Measurements from ENCODE around the gene MAOB.
A peak's percentile ranks its signal among the peaks of the same experiment; 100 is the strongest.

MAOB gene

GRCh38 chrX:43750248-43750676, 132.0 kb downstream of the MAOB start:
- TF ChIP-seq REST (IDR thresholded peaks at IDR 0.05; ENCODE audit: insufficient replicate concordance, low read depth) = no peak
- no peak for TF ChIP-seq GABPA (IDR thresholded peaks at IDR 0.05; ENCODE audit: low read depth)
- TF ChIP-seq SPI1 (IDR thresholded peaks at IDR 0.05; ENCODE audit: borderline replicate concordance, low read depth) = no peak; the same call in 1 of the 2 replicates
- TF ChIP-seq CTCF (IDR thresholded peaks at IDR 0.05; ENCODE audit: insufficient read depth, low read length) = no peak
- peak; percentile 47 to 66 for DNase-seq (ENCODE audit: low read depth in 1 of 2, low spot score in 1 of 2)
- H3K4me3 ChIP-seq (replicated peaks; ENCODE audit: insufficient read depth, low read length) = no peak overlapping the region

GRCh38 chrX:43747476-43747875, 134.8 kb downstream of the MAOB start:
- DNase-seq (ENCODE audit: low read depth in 1 of 2, low spot score in 1 of 2) = no peak
- Histone ChIP-seq H3K27ac (replicated peaks) (no peak overlapping the region), H3K4me3 (replicated peaks; ENCODE audit: insufficient read depth, low read length) (no peak overlapping the region), H3K27me3 (ENCODE audit: insufficient read depth, poor library complexity, severe bottlenecking) (no peaks in the 10 kb centered on the region)
- TF ChIP-seq POLR2AphosphoS5 (IDR thresholded peaks at IDR 0.05; ENCODE audit: low read depth) = no peak
- no peak for TF ChIP-seq GABPA (IDR thresholded peaks at IDR 0.05; ENCODE audit: low read depth)
- no peak for TF ChIP-seq SPI1 (IDR thresholded peaks at IDR 0.05; ENCODE audit: borderline replicate concordance, low read depth)
- no peak for TF ChIP-seq REST (IDR thresholded peaks at IDR 0.05; ENCODE audit: insufficient replicate concordance, low read depth)
- no peak for TF ChIP-seq CTCF (IDR thresholded peaks at IDR 0.05; ENCODE audit: insufficient read depth, low read length)

More at GRCh38 chrX:43750248-43750676, 132.0 kb downstream of the MAOB start:
- H3K27me3 ChIP-seq (ENCODE audit: insufficient read depth, poor library complexity, severe bottlenecking) = no peaks in the 10 kb centered on the region
- no peak overlapping the region for H3K27ac ChIP-seq (replicated peaks)

GRCh38 chrX:43745938-43746721, 136.1 kb downstream of the MAOB start:
- no peaks in the 10 kb centered on the region for H3K27me3 ChIP-seq (ENCODE audit: insufficient read depth, poor library complexity, severe bottlenecking)
- TF ChIP-seq GABPA (IDR thresholded peaks at IDR 0.05; ENCODE audit: low read depth) = no peak
- no peak for TF ChIP-seq CTCF (IDR thresholded peaks at IDR 0.05; ENCODE audit: insufficient read depth, low read length)
- TF ChIP-seq REST (IDR thresholded peaks at IDR 0.05; ENCODE audit: insufficient replicate concordance, low read depth) = no peak
- no peak for TF ChIP-seq POLR2AphosphoS5 (IDR thresholded peaks at IDR 0.05; ENCODE audit: low read depth)
- TF ChIP-seq SPI1 (IDR thresholded peaks at IDR 0.05; ENCODE audit: borderline replicate concordance, low read depth) = no peak
- H3K4me3 ChIP-seq (replicated peaks; ENCODE audit: insufficient read depth, low read length) = no peak overlapping the region
- H3K27ac ChIP-seq (replicated peaks) = no peak overlapping the region
- DNase-seq (ENCODE audit: low read depth in 1 of 2, low spot score in 1 of 2) = no peak
